ENCODE results near the gene RAPGEF6.
"Not testable (repeated sequence)": the region's sequence is repeated elsewhere in the genome, so short reads cannot be mapped to it uniquely, and the experiment has no call there.

RAPGEF6 gene

GRCh38 chr5:131639148-131639547 lies 4.1 kb upstream of the RAPGEF6 start:
- DNase-seq = no peak

GRCh38 chr5:131637694-131638093 lies 2.7 kb upstream of the RAPGEF6 start:
- DNase-seq = no peak

GRCh38 chr5:131635684-131636572 lies 899 bp upstream of the RAPGEF6 start:
- no peak for DNase-seq

GRCh38 chr5:131634666-131634995 lies 398 bp downstream of the RAPGEF6 start:
- peak; percentile 48 for DNase-seq

GRCh38 chr5:131634238-131634637 lies 791 bp downstream of the RAPGEF6 start:
- DNase-seq = no peak

- DNase-seq = no peak
Measured at GRCh38 chr5:131633830-131634229, 1.2 kb downstream of the RAPGEF6 start.

GRCh38 chr5:131630963-131631350 lies 4.1 kb downstream of the RAPGEF6 start:
- DNase-seq = no peak

- DNase-seq = no peak
Measured at GRCh38 chr5:131630208-131630962, 4.6 kb downstream of the RAPGEF6 start.

GRCh38 chr5:131628990-131629389 lies 6.0 kb downstream of the RAPGEF6 start:
- peak; percentile 70 for DNase-seq

GRCh38 chr5:131627207-131627865 lies 7.7 kb downstream of the RAPGEF6 start:
- no peak for DNase-seq

- DNase-seq = no peak
Measured at GRCh38 chr5:131622633-131623032, 12.4 kb downstream of the RAPGEF6 start.

GRCh38 chr5:131621164-131621563 lies 13.9 kb downstream of the RAPGEF6 start:
- DNase-seq = not testable (repeated sequence)

- no peak for DNase-seq
Measured at GRCh38 chr5:131619102-131619501, 15.9 kb downstream of the RAPGEF6 start.

- DNase-seq = no peak
Measured at GRCh38 chr5:131617140-131617822, 17.7 kb downstream of the RAPGEF6 start.

- no peak for DNase-seq
Measured at GRCh38 chr5:131615957-131616356, 19.1 kb downstream of the RAPGEF6 start.

- no peak for DNase-seq
Measured at GRCh38 chr5:131613423-131613822, 21.6 kb downstream of the RAPGEF6 start.

- DNase-seq = no peak
Measured at GRCh38 chr5:131611064-131611381, 24.0 kb downstream of the RAPGEF6 start.

- peak; percentile 93 for DNase-seq
Measured at GRCh38 chr5:131610198-131611063, 24.6 kb downstream of the RAPGEF6 start.

- peak; percentile 67 for DNase-seq
Measured at GRCh38 chr5:131609774-131610173, 25.3 kb downstream of the RAPGEF6 start.

GRCh38 chr5:131608597-131608996 lies 26.4 kb downstream of the RAPGEF6 start:
- no peak for DNase-seq

GRCh38 chr5:131607903-131608540 lies 27.0 kb downstream of the RAPGEF6 start:
- DNase-seq = peak; percentile 40

- DNase-seq = no peak
Measured at GRCh38 chr5:131607418-131607817, 27.6 kb downstream of the RAPGEF6 start.

Measured in fibroblast of skin of right biceps (primary cell).